ENCODE data around the gene EEF1AKMT2. TPM values are rescaled to one million over a fixed set of nuclear protein-coding genes. Genes with fewer than 3 reads are reported as not detected.

Gene EEF1AKMT2
- polyA plus RNA-seq, 5 donors, result 31.6 to 50.8 (median 34.8) TPM

DNA sequence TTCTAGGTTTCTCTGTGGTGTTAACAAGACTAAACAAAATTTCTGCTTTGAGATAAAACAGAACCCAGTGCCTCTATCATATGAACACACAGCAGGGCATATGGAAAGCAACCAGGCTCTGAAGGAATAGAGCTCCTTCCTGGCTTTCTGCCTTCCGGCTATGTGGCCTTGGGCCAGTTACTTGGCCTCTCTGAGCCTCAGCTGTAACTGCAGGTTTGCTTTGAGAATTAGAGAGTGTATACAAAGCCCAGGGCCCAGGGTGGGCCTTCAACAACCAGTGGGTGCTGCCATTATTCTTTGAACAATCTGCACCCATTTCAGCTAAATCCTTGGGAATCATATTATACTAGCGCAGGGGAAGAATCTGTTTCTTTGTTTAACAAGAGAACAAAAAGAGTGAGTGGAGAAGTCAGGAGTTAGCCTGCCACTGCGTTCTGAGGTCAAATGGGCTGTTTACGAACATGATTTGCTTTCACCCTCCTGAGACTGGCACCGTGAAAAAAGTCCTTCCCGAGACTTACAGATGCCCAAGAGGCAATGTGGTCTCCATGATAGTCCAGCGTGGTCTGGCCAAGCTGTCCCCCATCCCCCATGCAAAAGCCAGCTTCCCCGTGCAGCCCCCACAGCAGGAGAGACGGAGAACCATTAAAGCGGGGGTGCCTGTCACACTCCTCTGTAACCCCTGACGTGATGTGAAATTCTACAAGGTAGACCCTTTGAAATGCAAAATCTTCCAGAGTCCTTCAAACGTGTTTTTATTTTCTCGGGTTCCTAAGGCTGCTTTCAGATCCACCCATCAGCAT is 52.4 kb downstream of the EEF1AKMT2 start:
- DNase-seq, result no peak

GRCh38 chr10:124738441-124738840 is 53.2 kb downstream of the EEF1AKMT2 start:
- DNase-seq, result no peak

- no peak for DNase-seq
Measured at GRCh38 chr10:124737708-124738107, 54.0 kb downstream of the EEF1AKMT2 start.

GRCh38 chr10:124737221-124737620 is 54.5 kb downstream of the EEF1AKMT2 start:
- DNase-seq, result no peak

DNA sequence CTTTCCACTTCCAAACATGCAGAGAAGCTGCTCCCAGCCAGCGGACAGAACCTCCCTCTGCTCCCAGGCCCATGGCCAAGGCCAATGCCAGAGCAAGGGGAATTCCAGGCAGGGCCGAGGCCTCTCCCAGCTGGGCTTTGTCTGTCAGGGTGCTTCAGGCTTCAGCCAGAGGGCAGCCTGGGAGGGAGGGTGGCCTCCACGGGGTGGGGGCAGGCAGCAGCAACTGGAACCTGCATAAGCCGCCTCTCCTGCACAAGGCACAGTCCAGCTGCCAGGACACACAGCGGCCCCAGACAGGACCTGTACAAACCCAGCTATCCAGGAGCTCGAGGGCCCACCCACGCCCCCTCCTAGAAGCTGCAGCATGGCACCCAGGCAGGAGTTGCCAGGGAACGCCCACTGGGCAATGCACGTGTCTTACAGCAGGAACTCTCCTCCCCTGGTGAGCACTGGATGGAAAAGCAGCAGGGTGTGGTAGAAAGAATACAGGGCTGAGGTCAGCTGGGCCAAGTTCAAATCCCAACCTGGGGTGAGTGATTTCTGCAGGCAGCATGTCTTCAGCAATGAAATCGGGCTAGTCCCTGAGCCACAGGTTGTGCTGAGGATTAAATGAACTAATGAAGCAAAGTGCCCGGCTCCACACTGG is 55.1 kb downstream of the EEF1AKMT2 start:
- DNase-seq, result peak; percentile 72 to 74

DNA sequence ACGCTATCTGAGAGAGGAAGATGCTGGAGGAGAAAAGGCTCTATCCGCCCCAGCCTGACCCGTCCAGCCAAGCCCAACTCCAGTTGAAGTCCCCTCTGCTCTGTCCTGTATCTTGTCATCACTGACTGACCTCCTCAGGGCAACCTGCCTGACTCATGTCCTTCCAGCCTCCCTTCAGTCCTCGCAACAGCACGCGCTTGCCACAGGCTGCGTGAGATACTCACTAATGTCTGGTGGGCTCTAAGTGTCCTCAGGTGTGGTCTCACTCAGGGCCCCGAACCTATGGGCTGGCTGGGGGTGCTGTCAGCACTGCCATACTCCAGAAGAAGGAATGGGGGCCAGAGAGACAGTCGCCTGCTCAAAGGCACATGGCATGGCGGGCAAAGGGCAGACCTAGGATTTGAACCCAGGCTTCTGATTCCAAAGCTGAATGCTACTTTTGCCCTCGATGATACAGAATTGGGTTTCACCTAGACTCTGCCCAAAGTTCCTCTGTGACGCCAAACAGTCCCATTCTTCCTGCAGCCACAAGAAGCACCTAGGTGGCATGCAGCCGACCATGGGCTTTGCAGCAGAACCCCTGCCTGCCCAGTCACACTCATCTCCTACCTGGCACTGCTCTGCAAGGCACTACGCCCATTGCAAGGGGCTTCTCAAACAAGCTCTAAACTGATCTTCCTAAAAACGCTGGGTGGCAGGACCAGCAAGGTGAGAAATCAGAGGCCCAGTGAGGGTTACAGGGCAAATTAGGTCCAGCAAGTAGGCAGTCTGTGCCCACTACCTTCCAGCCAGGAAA is 56.0 kb downstream of the EEF1AKMT2 start:
- no peak for DNase-seq

- DNase-seq, result no peak
Measured at GRCh38 chr10:124734311-124735166, 57.1 kb downstream of the EEF1AKMT2 start.

- DNase-seq, result no peak
Measured at GRCh38 chr10:124733571-124734245, 58.0 kb downstream of the EEF1AKMT2 start.

GRCh38 chr10:124732931-124733570 is 58.6 kb downstream of the EEF1AKMT2 start:
- no peak for DNase-seq

GRCh38 chr10:124731551-124731950 is 60.1 kb downstream of the EEF1AKMT2 start:
- DNase-seq, result no peak

DNA sequence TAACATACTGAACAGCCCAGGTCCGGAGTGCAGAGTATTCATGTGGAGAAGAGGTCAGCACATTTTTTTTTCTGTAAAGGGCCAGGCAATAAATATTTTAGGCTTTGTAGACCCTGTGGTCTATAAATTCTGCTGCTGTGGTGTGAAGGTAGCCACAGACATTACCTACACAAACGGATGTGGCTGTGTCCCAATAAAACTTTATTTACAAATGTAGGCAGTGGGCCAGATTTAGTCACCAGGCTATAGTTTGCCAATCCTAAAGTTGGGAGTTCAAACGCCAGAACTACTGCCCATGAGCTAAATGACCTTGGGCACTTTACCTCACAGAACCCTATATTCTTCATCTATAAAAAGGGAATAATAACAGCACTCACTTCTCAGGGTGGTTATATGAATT is 60.9 kb downstream of the EEF1AKMT2 start:
- DNase-seq, result no peak

GRCh38 chr10:124728830-124729661 is 62.6 kb downstream of the EEF1AKMT2 start:
- DNase-seq, result no peak

DNA sequence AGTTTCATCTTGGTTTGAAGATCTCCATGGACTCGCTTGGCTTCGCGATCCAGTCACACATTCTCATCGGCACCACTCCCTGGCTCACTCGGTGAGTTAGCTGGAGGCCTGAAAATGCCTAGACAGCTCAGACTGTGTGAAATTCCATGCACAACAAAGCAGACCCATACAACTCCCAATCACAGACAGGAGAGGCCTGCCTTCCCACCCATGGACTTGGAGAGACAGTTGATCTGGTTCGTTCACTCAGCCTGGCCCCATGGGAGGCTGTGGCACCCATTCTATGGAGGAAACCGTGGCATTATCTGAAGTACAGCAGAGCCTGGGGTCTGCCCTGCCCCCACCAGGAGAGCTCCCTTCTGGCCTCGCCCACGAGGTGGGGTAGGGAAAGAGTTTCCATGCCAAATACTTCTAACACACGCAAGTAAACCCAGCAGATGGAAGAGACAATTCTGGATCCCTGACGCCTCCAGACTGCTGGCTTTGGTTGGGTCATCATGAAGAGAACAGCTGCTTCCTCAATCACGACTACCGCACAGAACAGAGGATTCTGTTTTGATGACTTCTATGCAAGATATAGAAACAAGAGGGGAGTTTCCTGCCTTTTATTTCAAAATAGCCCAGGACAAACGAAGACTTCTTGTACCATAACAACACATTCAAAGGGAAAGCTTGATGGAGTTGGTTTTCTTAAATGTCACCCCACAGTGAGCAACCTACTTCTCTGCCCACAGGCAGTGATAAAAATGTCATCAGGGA is 63.4 kb downstream of the EEF1AKMT2 start:
- no peak for DNase-seq

GRCh38 chr10:124727361-124727960 is 64.2 kb downstream of the EEF1AKMT2 start:
- DNase-seq, result no peak

GRCh38 chr10:124725791-124726190 is 65.9 kb downstream of the EEF1AKMT2 start:
- no peak for DNase-seq

DNA sequence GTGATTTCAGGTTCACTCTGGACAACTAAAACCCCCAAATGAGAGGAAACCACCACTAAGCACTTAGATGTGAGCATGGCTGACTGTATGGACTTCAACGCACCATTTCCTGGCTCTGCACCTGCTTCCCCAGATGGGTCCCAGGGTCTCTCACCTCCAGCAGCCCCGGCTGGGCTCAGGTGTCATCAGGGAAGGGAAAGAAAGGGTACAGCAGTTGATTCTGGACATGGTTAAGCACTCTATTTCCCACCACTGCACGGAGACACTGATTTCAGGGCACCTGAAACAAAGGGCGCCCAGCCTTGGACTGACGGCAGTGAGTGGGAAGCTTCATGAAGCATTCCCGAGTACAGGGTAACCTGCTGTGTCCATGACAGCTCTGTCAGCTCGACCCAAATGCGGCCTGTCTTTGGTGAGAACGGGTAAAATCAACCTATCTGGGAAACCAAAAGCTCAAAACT is 66.5 kb downstream of the EEF1AKMT2 start:
- no peak for DNase-seq

GRCh38 chr10:124724279-124725027 is 67.2 kb downstream of the EEF1AKMT2 start:
- no peak for DNase-seq
